NCI-H82 treated with DMSO at 0.1 percent for 48 hours (cell line): Measurements from ENCODE around the gene TBC1D7.

Experiments used
- DNase-seq: peaks from one replicate; lab custom pipeline; 2025; ENCODE audit not compliant: unreplicated experiment; lab: John Stamatoyannopoulos, UW

The TBC1D7 gene

DNA sequence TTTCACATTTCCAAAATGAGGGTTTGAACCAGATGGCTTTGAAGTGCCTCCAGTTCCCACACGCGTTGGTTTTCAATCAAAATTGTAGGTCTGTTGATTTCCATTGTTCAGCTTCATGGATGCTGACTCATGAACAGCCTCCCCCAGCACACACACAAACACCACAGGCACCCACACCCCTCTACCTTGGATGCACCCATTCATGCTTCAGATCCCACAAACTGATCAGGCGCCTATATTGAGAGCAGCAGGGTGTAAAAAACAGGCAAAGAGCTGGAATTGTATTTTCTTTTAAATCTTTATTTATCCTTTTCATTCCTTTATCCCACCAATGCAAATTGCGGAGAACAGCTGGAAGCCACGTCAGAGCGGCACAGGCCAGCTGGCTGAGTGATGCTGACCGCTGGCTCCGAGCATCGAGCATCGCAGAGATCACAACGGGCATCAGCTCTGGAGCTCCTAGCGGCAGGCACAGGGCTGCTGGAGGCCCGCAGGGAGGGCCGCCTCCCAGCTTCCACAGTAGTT, 29.3 kb upstream of the TBC1D7 start:
- DNase-seq, result no peak

DNA sequence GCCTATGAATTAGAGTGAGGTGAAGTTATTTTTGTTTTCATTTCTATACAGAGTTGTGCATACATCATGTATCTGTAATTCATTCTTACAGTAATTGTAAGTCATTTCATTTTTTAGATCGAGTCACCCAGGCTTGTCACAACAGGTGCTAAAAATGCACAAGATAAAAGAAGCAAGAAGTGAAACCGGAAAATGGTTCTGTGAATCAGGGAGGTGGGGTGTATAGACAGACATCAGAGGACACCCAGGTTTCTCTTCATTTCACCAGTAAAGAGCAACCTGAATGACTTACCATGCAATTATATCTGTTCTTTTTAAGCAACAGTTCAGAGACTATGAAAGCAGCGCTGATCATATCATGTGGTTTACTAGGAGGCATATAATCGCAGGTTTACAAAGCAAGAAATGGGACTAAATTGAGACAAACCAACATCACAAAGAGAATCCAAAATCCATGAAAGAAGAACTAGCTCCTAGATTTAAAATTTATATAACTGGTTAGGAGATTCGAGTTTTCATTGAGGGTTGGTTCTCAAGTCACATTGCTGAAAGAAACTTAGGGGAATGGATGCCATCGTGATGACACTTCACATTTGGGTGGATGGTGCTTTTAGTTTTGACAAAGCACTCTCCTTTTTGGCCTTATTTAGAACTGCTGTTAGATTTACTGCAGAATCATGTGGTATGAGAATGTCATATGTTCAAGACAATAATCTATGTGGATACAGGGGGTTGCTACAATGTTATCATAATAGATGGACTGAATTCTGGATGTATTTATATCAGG, 27.9 kb upstream of the TBC1D7 start:
- DNase-seq, result no peak

DNA sequence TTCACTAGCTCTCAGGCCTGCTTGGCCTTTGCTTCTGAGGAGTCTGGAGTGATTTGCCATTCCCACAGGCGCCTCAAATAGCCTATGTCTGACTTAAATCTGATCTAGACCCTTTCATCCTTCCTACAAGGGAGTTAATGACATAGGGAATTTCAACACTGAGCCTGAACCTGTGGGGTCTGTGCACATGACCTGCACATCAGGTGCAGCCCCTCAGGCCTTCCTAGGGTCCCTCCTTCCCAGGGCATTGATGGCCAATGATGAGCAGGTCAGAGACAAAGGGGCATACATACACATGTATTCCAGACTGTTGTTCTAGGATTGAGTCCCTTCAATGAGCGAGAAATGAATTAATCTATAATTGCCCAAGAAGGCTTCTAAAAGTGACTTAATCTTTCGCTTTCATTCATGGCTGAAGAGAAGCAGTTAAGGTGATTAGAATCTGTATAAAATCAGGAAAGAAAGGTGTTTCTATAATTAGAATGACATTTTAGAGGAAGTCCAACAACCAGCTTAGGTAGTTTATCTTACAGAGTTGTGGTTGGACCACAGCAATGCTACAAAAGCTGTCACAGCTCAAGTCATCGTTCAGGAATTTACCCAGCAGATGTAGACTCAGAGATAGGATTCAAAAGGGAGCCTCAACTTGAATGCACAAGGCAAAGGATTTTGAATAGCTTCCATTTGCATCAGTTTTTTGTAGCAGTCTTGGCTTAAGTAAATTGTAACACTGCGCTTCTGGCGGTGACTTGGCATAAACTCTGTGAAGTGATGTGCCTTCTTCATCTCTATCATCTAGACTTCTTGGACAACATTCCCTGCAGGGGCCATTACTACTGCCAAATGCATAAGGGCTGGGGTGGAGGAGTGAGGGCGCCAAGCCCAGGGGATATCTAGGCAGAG, 27.0 kb upstream of the TBC1D7 start:
- DNase-seq, result no peak

DNA sequence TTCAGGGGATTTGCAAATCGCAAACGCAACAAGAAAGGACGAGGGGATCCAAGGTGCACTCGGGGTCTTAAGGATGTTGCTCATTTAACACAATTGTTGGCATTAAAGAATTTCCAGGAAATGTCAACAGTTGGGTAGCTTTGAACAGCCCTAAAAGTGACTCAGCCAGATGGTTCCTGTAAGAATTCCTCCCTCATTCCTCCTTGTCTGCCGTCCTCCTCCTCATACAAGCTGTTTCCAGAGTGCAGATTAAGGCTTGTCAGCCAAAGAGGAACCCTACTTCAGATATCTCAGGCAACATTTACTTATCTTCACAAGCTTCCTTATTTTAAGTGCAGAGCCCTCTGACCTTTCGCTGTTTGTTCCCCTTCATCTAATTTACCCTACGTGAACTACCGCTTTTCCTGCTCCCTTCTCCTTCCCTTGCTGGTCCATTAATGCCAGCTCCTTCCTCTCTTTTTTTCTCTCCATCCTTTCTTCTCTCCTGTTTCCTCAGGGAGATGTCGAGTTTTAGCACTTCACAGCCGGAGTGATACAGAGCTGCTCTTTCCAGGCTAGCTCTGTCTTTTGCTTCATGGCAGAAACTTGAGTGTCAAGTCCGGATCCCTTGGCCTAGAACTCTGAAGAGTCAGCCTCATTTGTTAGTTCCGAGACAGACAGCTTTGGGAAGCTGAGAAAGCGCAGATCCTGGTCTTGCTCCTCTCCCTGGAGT, 26.1 kb upstream of the TBC1D7 start:
- DNase-seq, result no peak

DNA sequence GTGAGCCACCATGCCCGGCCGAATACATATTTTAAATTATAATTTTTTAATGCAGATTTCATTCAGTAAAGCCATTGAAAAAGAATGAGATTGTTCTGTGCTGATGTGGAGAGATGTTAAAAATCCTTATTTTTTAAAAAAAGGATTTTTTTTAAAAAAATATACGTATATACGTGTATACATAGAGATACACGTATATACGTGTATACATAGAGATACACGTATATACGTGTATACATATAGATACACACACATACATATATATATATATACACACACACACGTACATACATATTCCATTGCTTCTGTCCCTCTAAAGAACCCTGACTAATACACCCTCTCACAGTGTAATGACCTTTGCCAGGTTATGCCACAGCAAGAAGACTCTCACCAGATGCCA, 23.8 kb upstream of the TBC1D7 start:
- no peak for DNase-seq

DNA sequence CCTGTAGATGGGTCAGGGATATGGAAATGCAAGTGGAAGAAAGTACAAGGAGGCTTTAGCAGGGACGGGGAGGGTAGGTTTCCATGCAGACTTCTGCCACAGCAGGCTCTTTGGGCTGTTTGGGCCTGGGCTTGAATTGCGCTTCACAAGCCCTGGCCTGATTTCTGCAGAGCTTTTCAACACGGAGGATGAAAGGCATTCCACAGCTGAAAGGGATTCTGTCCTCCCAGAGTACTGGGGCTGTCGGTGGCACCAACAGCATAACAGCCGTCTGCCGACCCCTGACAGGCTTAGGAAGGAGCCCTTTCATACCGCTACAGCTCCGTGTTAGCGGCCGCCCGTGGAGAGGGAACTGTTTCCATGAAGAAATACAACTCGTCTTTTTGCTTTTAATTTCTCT, 22.9 kb upstream of the TBC1D7 start:
- no peak for DNase-seq

DNA sequence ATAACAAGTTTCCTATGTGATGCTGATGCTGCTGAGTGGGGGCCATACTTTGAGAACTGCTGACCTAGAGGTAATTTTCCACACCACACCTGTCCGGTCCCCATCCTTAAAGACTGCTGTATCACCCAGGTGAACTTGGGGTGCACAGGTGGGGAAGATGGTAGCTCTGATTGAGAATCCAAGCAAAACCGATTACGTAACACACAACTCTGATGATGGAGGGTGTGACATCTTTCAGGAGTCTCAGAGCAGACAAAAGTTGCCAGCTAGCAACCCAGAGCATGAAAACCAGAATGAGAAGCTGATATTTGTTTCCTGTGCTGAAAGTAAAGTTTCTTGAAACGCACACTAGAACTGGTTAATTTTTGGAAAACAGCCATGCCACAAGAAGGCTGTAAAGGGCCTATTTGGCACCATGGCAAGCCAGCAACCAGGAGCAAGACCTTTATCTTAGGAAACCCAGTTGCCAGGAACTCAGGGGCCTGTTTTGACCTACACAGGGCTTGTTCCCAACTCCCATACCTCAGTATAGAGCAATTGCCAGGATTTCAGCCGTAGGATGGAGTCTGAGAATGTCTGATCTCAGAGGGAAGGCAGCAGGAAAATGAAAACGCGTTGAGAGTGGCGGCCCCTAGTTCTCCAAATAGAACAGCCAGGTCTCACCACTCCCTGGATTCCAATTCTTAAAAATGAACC, 21.6 kb upstream of the TBC1D7 start:
- no peak for DNase-seq

DNA sequence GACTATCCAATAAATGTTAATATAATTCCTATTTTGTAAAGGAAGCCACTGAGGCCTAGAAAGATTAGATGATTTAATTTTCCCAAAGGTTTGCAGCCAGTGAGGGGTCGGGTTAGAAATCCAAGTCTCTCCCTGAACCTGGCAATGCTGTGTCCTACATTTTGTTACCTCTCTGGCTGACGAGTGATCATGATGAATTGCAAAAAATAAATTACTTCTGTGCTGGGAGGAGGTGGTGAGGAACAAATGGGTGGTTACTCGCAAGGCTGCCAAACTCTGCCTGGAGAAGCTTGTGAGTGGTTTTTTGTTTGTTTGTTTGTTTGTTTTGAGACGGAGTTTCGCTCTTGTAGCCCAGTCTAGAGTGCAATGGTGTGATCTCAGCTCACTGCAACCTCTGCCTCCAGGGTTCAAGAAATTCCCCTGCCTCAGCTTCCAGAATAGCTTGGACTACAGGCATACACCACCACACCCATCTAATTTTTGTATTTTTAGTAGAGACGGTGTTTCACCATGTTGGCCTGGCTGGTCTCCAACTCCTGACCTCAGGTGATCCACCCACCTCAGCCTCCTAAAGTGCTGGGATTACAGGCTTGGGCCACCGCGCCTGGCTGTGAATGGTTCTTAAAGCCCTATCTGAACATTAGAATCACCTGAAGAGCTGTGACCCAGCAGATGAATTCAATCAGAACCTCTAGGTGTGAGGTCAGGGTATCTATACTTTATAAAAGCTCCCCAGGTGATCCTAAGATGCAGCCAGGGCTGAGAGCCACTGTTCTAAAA, 20.2 kb upstream of the TBC1D7 start:
- no peak for DNase-seq

DNA sequence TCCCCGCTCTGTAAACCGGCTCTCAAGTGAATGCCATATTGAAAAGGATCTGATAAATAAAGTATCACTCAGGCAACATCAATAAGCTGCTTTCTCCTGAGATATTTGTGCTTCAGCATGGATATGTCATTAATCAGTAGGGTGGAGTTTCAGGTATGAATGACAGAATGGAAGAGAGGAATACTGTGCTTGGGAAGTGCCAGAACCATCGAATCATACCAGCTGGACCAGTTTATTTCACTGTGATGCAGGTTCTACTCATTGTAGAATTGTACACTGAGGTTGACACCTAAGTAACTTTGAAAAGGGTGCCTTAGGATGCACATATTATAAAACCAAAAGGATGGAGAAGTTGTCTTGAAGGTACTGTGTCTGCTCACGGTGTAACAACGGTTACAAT, 17.9 kb upstream of the TBC1D7 start:
- no peak for DNase-seq

DNA sequence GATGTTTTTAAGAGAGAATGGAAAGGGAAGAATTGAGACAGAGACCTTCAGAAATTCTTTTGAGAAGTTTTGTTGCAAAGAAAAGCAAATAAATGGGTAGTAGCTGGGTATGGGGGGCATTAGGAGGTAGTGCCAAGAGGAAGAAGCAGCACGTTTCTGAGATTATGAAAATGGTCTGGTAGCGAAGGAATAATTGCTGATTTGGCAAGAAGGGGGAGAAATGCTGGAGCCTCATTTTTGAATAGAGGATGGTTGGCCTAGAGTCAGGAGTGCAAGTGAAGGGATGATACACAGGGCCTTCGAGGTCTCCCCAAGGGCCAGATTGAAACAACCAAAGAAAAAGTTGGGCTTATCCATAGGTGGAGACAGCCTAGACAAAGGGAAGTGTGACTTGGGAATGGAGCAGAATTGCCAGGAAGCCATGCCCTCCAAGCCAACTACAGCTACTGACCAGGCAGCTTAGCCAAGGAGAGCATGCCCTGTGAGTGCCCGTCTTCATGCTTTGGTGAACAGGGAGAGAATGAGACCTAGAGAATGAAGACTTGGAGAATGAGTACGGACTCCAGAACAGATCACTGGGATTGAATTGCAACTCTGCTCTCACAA, 14.2 kb upstream of the TBC1D7 start:
- no peak for DNase-seq

DNA sequence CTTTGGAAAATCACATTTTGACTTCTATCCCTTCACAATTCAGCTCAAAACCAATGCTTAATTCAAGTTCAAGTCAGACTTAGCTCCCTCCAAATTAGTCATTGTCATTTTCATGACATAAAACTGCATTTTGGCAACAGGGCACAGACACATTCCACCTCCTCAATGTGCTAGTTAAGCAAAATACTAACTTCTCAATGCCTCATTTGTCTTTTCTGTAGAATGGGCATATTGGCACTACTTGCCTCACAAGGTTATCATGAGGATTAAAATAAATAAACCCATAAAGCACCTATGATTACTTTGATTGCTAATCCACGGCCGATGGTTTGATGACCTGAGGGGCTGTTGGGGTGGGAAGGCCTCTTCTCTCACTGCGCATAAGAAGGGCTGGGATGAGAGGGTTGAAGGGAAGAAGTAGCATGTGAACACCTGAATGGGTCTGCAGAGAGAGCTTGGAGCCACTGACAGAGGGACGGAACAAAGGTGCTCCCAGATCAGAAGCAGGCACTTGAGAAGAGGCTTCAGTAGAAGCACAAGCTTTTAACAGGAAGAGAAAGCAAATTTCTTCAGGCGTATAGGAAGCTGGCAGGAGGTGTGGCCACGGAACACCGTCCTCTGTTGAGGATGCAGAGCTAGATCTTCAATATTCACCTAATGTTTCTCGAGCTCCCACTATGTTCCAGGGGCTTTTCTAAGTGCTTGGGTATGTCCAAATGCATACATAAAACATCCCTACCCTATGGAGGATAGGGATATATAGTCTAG, 11.7 kb upstream of the TBC1D7 start:
- no peak for DNase-seq

DNA sequence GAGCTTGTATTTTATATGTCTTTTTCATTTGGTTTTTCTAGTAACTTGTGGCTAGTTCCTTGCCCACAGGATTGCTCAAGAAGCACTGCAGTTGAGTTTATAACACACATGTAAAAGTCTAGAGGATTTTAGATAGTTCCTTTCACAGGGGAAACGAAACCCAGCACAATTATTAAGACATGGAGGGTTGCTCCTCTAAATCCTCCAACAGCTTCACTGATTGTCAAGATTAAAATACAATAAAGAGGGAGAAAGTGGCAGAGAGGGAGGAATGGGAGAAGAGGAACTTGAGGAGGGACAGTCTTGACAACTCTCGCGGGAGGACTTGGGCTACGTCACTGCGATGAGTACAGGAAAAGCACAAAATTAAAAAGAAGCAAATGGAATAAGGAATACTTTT, 9.7 kb upstream of the TBC1D7 start:
- no peak for DNase-seq

DNA sequence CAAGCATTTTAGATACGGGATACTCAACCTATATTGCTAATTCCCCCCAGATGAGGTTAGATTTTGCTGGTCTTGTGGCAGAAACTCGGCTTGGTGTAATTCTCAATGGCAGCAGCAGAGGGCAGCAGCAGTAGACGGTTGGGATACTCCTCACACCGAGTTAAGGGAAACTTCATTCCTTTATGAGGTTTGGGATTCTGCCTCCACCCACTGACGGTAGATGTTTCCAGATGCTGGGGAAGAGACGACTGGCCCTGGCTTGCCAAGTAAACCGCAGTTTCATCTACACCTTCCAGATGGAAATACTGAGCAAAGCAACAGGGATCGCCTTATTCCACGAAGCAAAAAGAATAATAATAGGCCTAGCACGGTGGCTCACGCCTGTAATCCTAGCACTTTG, 8.2 kb upstream of the TBC1D7 start:
- DNase-seq, result peak; percentile 75

DNA sequence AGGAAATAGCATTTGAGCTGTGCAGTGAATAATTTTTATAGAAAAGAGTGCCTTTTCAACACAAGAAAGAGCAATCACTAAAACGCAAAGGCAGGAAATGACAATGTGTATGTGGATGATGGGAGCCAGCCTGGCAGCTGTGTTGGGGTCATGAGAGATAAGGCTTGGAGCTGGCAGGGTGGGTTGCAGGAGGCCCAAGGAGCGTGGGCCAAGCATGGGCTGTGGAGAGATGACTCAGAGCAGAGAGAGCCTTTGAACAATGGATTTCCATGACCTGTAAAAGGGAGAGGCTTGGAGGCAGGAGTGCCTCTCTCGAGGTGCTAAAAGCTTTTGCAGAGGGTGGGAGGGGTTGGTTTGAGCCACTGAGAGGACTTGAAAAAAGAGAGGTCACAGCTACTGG, 6.6 kb upstream of the TBC1D7 start:
- no peak for DNase-seq

DNA sequence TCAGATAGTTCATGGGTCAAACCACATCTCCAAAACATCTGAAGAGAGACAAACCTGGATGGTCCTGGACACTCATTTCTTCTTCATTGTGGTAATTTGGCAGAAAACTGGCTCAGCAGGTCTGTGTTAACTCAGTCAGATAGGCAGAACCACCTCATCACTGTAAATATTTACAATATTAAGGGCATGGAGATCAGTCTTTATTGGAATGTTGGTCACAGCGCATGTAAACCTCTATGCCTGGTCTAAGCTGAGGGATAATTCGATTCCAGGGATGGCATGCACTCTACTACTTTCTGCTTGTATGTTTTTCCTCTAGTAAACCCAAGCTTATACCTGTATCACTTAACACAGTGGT, 4.0 kb upstream of the TBC1D7 start:
- DNase-seq, result no peak

DNA sequence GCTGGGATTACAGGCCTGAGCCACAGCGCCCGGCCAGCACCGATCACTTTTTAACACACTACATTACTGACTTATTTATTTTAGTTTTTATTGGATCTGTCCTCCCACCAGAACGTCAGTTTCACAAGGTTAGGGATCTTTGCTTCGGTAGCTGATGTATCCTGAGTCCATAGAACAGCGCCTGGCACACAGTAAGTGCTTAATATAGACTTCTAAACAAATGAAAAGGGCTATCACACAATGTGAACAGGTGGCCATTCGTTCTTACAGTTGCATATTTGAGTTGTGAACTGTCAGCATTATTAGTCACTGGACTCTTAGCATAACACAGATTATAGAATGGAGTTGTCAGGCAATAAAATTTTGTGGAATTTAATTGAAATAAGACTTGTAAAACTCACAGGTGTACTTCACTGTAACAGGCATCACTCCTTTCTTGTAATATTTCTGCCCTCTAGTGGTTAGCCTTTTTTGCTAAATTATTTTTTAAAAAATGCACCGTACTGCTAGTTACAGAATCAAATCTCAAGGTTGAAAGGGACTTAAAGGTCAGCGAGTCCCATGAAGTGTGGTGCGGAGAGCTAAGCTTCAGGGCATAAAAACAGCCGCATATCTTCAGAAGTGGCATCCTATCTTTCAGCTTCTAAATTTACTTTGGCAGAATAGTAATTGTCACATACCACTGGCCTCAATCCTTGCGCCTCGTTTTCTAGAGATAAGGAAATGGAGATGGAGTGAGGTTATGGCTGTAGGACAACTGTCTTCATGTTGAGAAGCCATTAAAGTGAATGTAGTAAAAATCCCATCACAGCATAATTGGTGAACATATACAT, 3.4 kb upstream of the TBC1D7 start:
- DNase-seq, result peak; percentile 37

DNA sequence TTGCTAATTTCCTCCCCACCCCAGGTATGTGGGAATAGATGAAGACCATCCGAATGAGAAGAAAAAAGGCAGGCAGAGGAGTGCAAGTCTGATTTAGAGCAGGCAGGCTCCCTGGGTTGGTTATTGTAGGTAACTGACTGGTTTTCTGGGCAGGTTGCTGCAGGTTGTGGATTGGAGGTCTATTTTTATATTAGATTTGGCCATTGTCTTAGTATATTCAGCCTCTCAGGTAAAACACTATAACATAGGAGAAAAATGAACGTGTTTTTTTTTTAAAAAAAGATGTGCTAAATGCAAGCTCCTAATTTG, 492 bp upstream of the TBC1D7 start:
- DNase-seq, result no peak

DNA sequence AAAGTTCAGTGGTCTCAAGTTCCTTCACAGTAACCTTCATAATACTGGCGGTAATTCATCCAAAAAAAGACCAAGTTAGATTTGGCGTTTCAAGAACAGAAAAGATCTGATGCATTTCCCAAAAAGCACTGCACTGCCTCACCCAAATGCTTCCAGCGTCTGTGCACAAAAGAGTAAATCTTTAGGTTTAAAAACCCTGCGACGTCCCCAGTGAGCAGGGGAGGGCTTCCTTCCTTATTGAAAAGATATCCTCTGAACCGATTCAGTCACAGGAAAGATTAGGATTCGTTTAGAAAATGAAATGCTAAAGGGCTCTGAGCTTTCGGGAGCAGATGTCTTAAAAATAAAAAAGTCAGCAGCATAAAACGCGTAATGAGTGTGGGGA, 654 bp downstream of the TBC1D7 start:
- no peak for DNase-seq
